ENCODE measurements around the gene PLEKHA6.

Gene PLEKHA6

DNA sequence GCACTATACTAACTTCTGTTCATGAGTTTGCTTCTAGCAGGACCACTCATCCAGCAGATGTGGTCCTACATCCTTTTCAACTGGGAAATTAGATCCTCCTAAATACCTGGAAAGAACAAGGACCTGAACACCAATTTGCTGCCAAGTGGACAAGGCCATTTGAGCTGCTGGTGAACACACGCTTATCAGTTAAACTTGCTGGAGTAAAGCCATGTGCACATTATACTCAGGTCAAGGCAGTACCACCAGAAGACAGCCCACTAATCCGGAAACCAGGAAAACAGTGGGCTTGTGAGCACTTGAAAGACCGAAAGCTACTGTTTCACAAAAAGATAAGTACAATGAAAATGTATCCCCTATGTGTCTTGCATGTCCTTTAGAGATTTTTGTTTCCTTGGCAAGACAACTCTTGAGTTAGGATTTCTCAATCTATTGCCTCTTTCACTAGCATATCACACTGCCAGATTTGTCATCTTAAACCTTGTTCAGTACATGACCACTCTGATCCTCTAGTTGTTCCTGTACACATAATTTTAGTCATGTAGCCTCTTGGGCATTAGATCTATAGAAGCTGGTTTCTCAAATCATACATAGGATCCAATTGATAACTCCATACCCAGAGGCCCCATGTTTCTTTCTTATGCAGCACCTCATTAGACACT, 189.1 kb downstream of the PLEKHA6 start (continued):
- TF ChIP-seq, protein P1, sequence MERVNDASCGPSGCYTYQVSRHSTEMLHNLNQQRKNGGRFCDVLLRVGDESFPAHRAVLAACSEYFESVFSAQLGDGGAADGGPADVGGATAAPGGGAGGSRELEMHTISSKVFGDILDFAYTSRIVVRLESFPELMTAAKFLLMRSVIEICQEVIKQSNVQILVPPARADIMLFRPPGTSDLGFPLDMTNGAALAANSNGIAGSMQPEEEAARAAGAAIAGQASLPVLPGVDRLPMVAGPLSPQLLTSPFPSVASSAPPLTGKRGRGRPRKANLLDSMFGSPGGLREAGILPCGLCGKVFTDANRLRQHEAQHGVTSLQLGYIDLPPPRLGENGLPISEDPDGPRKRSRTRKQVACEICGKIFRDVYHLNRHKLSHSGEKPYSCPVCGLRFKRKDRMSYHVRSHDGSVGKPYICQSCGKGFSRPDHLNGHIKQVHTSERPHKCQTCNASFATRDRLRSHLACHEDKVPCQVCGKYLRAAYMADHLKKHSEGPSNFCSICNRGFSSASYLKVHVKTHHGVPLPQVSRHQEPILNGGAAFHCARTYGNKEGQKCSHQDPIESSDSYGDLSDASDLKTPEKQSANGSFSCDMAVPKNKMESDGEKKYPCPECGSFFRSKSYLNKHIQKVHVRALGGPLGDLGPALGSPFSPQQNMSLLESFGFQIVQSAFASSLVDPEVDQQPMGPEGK (CRISPR knock-in tag; IDR thresholded peaks at IDR 0.05; ENCODE audit: borderline replicate concordance), result no peak
- TF ChIP-seq ESRRG (CRISPR knock-in tag; IDR thresholded peaks at IDR 0.05) (no peak), ZNF70 (CRISPR knock-in tag; IDR thresholded peaks at IDR 0.05) (no peak), ZC3H10 (CRISPR knock-in tag; IDR thresholded peaks at IDR 0.05) (no peak), CSDC2 (CRISPR knock-in tag; IDR thresholded peaks at IDR 0.05) (no peak), ZNF8 (CRISPR knock-in tag; IDR thresholded peaks at IDR 0.05) (no peak), ZFP3 (CRISPR knock-in tag; IDR thresholded peaks at IDR 0.05) (no peak), ZFP30 (CRISPR knock-in tag; IDR thresholded peaks at IDR 0.05) (no peak), ZNF565 (CRISPR knock-in tag; conservative IDR thresholded peaks at IDR 0.05; ENCODE audit: low read depth) (no peak)
- TF ChIP-seq, protein P2, sequence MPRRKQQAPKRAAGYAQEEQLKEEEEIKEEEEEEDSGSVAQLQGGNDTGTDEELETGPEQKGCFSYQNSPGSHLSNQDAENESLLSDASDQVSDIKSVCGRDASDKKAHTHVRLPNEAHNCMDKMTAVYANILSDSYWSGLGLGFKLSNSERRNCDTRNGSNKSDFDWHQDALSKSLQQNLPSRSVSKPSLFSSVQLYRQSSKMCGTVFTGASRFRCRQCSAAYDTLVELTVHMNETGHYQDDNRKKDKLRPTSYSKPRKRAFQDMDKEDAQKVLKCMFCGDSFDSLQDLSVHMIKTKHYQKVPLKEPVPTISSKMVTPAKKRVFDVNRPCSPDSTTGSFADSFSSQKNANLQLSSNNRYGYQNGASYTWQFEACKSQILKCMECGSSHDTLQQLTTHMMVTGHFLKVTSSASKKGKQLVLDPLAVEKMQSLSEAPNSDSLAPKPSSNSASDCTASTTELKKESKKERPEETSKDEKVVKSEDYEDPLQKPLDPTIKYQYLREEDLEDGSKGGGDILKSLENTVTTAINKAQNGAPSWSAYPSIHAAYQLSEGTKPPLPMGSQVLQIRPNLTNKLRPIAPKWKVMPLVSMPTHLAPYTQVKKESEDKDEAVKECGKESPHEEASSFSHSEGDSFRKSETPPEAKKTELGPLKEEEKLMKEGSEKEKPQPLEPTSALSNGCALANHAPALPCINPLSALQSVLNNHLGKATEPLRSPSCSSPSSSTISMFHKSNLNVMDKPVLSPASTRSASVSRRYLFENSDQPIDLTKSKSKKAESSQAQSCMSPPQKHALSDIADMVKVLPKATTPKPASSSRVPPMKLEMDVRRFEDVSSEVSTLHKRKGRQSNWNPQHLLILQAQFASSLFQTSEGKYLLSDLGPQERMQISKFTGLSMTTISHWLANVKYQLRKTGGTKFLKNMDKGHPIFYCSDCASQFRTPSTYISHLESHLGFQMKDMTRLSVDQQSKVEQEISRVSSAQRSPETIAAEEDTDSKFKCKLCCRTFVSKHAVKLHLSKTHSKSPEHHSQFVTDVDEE (CRISPR knock-in tag; IDR thresholded peaks at IDR 0.05), result no peak

DNA sequence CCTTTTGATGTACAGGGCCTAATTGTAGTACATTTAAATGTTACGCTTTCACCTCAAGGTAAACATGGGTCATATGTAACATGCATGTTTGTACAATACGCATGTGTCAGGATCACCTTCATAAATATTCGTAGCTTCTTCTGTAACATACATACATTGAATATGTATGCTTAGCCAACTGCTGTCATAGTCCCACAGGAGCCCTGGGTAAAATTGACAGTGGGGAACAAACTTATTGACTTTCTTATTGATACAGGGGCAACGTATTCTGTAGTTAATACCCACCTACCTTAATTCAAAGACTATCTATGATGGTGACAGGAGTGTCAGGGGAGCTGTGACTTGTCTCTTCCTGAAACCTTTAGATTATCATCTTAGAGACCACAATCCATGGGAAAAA, 189.9 kb downstream of the PLEKHA6 start:
- no peak for ATAC-seq
- TF ChIP-seq ZFP30 (CRISPR knock-in tag; IDR thresholded peaks at IDR 0.05) (no peak), ZNF565 (CRISPR knock-in tag; conservative IDR thresholded peaks at IDR 0.05; ENCODE audit: low read depth) (no peak), ESRRG (CRISPR knock-in tag; IDR thresholded peaks at IDR 0.05) (no peak), GLIS3 (CRISPR knock-in tag; IDR thresholded peaks at IDR 0.05) (no peak), BACH2 (CRISPR knock-in tag; IDR thresholded peaks at IDR 0.05; ENCODE audit: borderline replicate concordance) (no peak), ZC3H10 (CRISPR knock-in tag; IDR thresholded peaks at IDR 0.05) (no peak), RARB (CRISPR knock-in tag; IDR thresholded peaks at IDR 0.05) (no peak), CSDC2 (CRISPR knock-in tag; IDR thresholded peaks at IDR 0.05) (no peak)
- TF ChIP-seq, protein P2 (CRISPR knock-in tag; IDR thresholded peaks at IDR 0.05), result no peak
- TF ChIP-seq, protein P3, sequence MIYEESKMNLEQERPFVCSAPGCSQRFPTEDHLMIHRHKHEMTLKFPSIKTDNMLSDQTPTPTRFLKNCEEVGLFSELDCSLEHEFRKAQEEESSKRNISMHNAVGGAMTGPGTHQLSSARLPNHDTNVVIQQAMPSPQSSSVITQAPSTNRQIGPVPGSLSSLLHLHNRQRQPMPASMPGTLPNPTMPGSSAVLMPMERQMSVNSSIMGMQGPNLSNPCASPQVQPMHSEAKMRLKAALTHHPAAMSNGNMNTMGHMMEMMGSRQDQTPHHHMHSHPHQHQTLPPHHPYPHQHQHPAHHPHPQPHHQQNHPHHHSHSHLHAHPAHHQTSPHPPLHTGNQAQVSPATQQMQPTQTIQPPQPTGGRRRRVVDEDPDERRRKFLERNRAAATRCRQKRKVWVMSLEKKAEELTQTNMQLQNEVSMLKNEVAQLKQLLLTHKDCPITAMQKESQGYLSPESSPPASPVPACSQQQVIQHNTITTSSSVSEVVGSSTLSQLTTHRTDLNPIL (CRISPR knock-in tag; IDR thresholded peaks at IDR 0.05; ENCODE audit: low read depth), result no peak
